CD8-positive, alpha-beta memory T cell (primary cell): ENCODE measurements around the gene HS3ST3A1. TPM values are rescaled to one million over a fixed set of nuclear protein-coding genes. Genes with fewer than 3 reads are reported as not detected.

Experiments used
- CTCF ChIA-PET: fragments of 350-600 bp; sonication (Branson Sonifier 250); formaldehyde crosslinking; loops from one replicate; lab custom pipeline; 2021; ENCODE audit warnings: antibody characterized with exemption; lab: Charles Lee
- POLR2A ChIA-PET: fragments of 350-600 bp; sonication (Branson Sonifier 250); formaldehyde crosslinking; loops from one replicate; lab custom pipeline; 2021; ENCODE audit warnings: antibody characterized with exemption; lab: Charles Lee
- DNase-seq, 5 donors: peaks; one replicate each; pipeline versions ENCODE4 v3.0.0 to v3.0.0-alpha.2; 2020 to 2022; ENCODE audit warnings: mixed read lengths in 1 of 5
- H3K27ac ChIP-seq: one replicate; pipeline ENCODE4 v1.7.0; 2013; ENCODE audit warnings: low read depth, mild to moderate bottlenecking, low read length, moderate library complexity
- H3K27me3 ChIP-seq: 2 replicates; pipeline ENCODE4 v1.7.0; 2013; ENCODE audit warnings: low read length, mild to moderate bottlenecking; ENCODE audit not compliant: insufficient read depth, poor library complexity, severe bottlenecking
- H3K36me3 ChIP-seq: 2 replicates; pipeline ENCODE4 v1.7.0; 2013; ENCODE audit warnings: mild to moderate bottlenecking, low read length, moderate library complexity; ENCODE audit not compliant: insufficient read depth
- H3K4me1 ChIP-seq: 2 replicates; pipeline ENCODE4 v1.7.0; 2013; ENCODE audit warnings: mild to moderate bottlenecking, low read length, moderate library complexity; ENCODE audit not compliant: insufficient read depth
- H3K4me3 ChIP-seq: 2 replicates; pipeline ENCODE4 v1.7.0; 2013; ENCODE audit warnings: mild to moderate bottlenecking, low read length
- H3K9me3 ChIP-seq: 2 replicates; pipeline ENCODE4 v1.7.0; 2013; ENCODE audit warnings: mild to moderate bottlenecking, low read length
- H3K27ac Mint-ChIP-seq, 8 donors: one replicate each; pipeline ENCODE4 v1.8.0; 2020 to 2021; ENCODE audit warnings: mixed read lengths in 8 of 8, mild to moderate bottlenecking in 6 of 8, inconsistent platforms in 3 of 8, moderate library complexity in 3 of 8
- H3K27me3 Mint-ChIP-seq, 2 donors: one replicate each; pipeline ENCODE4 v1.8.0; 2020 to 2021; ENCODE audit warnings: mixed read lengths in 2 of 2, mild to moderate bottlenecking in 1 of 2, moderate library complexity in 1 of 2
- H3K36me3 Mint-ChIP-seq, 3 donors: one replicate each; pipeline ENCODE4 v1.8.0; 2020 to 2021; ENCODE audit warnings: mixed read lengths in 3 of 3, inconsistent platforms in 1 of 3, mild to moderate bottlenecking in 1 of 3
- H3K4me1 Mint-ChIP-seq, 3 donors: one replicate each; pipeline ENCODE4 v1.8.0; 2020 to 2021; ENCODE audit warnings: mixed read lengths in 3 of 3, inconsistent platforms in 1 of 3, mild to moderate bottlenecking in 1 of 3
- H3K4me3 Mint-ChIP-seq, 7 donors: one replicate each; pipeline ENCODE4 v1.8.0; 2020 to 2021; ENCODE audit warnings: mixed read lengths in 7 of 7, mild to moderate bottlenecking in 6 of 7, moderate library complexity in 4 of 7, inconsistent platforms in 2 of 7
- H3K9me3 Mint-ChIP-seq, 5 donors: one replicate each; pipeline ENCODE4 v1.8.0; 2020 to 2022; ENCODE audit warnings: mixed read lengths in 5 of 5, mild to moderate bottlenecking in 3 of 5, moderate library complexity in 2 of 5, inconsistent platforms in 1 of 5
- polyA plus RNA-seq: library from polyadenylated mRNA; unstranded; fragments of 300-500 nt; fragmentation: Illumina TruSeq; gene quantifications from one replicate; pipeline ENCODE4 v1.2.3, GENCODE V29; 2021
- total RNA-seq, 2 experiments: library from RNA; stranded (reverse); gene quantifications; one replicate each; pipeline ENCODE4 v1.2.3, GENCODE V29; 2021

HS3ST3A1 gene
- total and polyA plus RNA-seq, 3 experiments from 2014 or later = 2.5 TPM; not detected in 2

DNA sequence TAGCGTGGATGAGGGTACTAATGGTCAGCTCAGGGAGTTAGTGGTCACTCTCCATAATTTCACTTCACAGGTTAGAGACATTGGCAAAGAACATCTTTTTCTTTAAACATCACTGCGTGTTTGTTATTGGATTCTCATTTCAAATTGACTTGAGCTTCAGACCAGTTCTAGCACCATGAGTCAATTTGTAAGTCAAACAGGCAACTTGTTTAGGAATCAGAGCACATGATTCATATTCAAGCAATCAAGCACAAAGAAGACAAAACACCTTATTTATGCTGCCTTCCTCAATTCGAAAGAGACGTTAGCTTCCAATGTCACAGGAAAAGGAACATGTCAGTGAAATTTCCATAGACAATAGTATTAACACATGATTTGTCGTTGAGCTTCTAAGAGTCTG, 62.3 kb downstream of the HS3ST3A1 start:
- ChIA-PET CTCF (no interaction called here), POLR2A (interaction anchor here (0.6 kb wide), 1 partner anchor 912 kb away, joined by 3 read pairs; no protein-coding TSS in a partner anchor)
- Histone ChIP-seq H3K36me3 (no peaks in the 10 kb centered on the region), H3K9me3 (no peaks in the 10 kb centered on the region), H3K27me3 (no peaks in the 10 kb centered on the region), H3K4me3 (no peak overlapping the region), H3K4me1 (no peaks in the 10 kb centered on the region), H3K27ac (peak overlapping the region; percentile 60)
- Mint-ChIP-seq H3K36me3 (no peaks in the 10 kb centered on the region), H3K27ac (no peak overlapping the region), H3K27me3 (peaks cover 0 to 9% of the 10 kb centered on the region in 2 donors), H3K4me1 (no peaks in the 10 kb centered on the region), H3K4me3 (no peak overlapping the region), H3K9me3 (peaks cover 0 to 1% (median 0%) of the 10 kb centered on the region in 5 donors)
- no peak for DNase-seq

DNA sequence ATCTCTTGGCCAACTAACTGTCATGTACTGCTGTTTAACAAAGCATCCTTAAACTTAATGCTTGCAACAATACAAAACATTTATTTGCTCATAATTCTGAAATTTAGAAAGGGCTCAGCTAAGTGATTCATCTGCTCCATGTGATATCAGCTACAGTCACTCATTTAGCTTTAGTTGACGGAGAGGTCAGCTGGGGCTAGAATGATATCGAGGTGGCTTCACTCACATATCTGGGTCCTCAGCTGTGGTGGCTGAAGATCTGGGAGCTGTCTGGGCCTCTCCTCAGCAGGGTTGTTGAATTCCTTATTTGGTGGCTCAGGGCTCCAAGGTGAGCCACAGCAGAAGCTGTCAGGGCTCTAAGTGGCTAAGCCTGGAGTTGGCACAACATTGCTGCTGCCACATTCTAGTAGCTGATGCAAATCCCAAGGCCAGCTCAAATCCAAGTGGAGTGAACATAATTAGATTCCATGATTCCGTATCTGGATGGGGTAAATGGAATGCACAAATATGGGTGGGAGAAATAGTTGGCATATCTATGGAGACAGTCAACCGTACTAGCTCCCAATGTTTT, 62.8 kb downstream of the HS3ST3A1 start:
- Mint-ChIP-seq H3K36me3 (no peaks in the 10 kb centered on the region), H3K4me3 (no peak overlapping the region), H3K4me1 (no peaks in the 10 kb centered on the region), H3K27me3 (peaks cover 0 to 9% of the 10 kb centered on the region in 2 donors), H3K9me3 (peaks cover 0 to 4% (median 1%) of the 10 kb centered on the region in 5 donors), H3K27ac (no peak overlapping the region)
- Histone ChIP-seq H3K9me3 (no peaks in the 10 kb centered on the region), H3K36me3 (no peaks in the 10 kb centered on the region), H3K27ac (peak overlapping the region; percentile 60), H3K27me3 (no peaks in the 10 kb centered on the region), H3K4me1 (no peaks in the 10 kb centered on the region), H3K4me3 (no peak overlapping the region)
- DNase-seq = no peak
- ChIA-PET POLR2A (no interaction called here), CTCF (no interaction called here)

DNA sequence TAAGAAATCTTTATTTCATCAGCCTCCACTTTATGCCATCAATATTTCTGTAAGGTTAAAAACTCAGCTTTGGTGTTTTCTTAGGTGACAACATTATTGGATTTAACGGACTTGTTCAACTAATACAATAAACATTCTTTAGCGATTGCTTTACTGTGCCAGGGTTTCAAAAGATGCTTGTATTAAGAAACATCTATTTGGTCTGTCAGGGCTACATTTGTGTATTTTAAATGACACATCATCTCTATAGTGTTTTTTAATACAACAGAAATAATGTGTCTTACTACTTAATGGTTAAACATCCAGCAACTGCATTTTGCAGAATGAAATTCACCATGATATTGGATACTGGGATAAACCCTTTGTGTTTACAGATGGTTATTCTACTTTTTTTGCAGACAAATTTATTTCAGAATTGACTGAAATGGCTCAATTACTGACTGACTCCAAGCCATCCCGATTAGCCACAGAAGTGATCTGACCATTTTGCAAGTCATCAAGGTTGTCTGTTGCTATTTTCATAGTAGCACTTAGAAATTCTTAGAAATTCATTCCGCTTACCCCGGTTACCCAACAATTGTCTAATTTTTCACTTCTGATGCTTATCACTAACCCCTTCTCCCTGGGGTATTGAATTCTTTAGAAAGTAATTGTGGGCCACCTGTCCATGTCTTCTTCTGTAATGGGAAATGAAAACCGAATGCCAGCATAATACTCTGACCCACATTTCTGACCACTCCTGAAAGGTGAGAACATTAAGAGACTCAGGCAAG, 63.7 kb downstream of the HS3ST3A1 start:
- peaks cover 0 to 7% (median 2%) of the 10 kb centered on the region in 5 donors for H3K9me3 Mint-ChIP-seq
- POLR2A ChIA-PET = no interaction called here
- H3K27ac Mint-ChIP-seq = no peak overlapping the region
- CTCF ChIA-PET = no interaction called here
- H3K27ac ChIP-seq = peak overlapping the region; percentile 60
- H3K27me3 Mint-ChIP-seq = peaks cover 0 to 9% of the 10 kb centered on the region in 2 donors
- no peaks in the 10 kb centered on the region for H3K36me3 ChIP-seq
- H3K36me3 Mint-ChIP-seq = no peaks in the 10 kb centered on the region
- H3K4me1 Mint-ChIP-seq = no peaks in the 10 kb centered on the region
- no peak overlapping the region for H3K4me3 ChIP-seq
- H3K9me3 ChIP-seq = no peaks in the 10 kb centered on the region
- no peaks in the 10 kb centered on the region for H3K4me1 ChIP-seq
- no peak for DNase-seq
- no peak overlapping the region for H3K4me3 Mint-ChIP-seq
- no peaks in the 10 kb centered on the region for H3K27me3 ChIP-seq

DNA sequence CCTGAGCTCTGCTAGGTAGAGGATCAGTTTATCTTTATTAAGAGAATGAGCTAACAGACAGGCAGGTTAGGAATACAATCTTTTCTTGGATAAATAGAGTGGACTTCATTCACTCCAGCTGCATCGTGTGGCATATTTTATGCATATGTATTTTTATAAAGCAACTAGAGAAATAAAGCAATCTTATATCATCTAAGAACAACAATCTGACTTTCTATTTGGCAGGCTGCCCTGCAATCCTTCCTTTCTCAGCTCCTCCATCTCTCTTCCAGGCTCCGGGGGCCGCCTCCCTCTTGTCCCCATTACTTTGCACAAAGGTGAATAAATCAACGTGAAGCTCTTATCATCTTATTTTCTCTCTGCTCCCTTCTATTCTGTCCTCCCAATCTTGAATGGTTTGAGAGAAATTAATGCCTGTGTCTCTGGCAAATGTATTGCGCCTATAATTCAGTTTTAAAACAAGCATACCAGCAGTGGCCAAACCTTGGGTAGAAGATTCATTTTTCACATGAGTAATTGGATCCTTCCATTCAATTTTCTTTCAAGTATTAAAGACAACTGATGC, 64.5 kb downstream of the HS3ST3A1 start:
- Mint-ChIP-seq H3K36me3 (no peaks in the 10 kb centered on the region), H3K4me1 (no peaks in the 10 kb centered on the region), H3K27ac (no peak overlapping the region), H3K27me3 (peaks cover 0 to 17% of the 10 kb centered on the region in 2 donors), H3K9me3 (peaks cover 0 to 7% (median 3%) of the 10 kb centered on the region in 5 donors), H3K4me3 (no peak overlapping the region)
- DNase-seq = no peak
- Histone ChIP-seq H3K4me1 (no peaks in the 10 kb centered on the region), H3K27me3 (no peaks in the 10 kb centered on the region), H3K4me3 (no peak overlapping the region), H3K36me3 (no peaks in the 10 kb centered on the region), H3K27ac (peak overlapping the region; percentile 60), H3K9me3 (no peaks in the 10 kb centered on the region)
- POLR2A ChIA-PET = no interaction called here
- CTCF ChIA-PET = no interaction called here

DNA sequence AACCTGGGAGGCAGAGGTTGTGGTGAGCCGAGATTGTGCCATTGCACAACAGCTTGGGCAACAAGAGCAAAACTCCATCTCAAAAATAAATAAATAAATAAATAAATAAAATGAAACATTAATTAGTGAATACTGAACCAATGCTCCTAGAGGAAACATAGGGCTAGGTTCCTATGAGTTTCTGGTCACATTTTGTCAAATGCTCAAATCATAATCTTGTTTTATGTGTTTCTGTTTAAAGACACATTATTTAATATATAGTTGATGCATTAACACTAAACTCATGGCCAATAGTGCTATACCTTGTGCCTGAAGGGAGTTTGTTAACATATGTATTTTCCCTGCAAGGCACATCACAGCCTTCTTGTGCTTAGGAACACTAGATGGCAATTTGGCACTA, 66.8 kb downstream of the HS3ST3A1 start:
- H3K9me3 Mint-ChIP-seq = peaks cover 0 to 5% (median 3%) of the 10 kb centered on the region in 5 donors
- no peak overlapping the region for H3K4me3 Mint-ChIP-seq

DNA sequence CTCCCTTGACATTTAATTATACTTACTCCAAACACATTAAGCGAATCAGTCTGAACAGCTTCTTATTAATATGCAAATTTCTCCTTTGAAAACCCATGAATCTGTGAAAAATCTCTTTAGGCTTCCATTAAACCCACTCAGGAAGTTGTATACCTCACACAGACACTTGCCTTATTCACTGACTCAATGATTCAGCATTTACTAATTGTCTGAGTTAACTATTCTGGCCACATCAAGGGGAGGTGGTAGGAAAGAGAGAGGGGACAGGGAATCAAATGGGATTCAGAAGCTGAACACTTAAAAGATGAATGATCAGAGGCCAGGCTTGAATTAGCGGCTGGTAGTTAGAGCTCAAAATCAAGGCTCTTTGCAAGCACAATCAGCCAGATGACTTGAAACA, 70.0 kb downstream of the HS3ST3A1 start:
- H3K4me3 Mint-ChIP-seq = no peak overlapping the region
- ChIA-PET POLR2A (no interaction called here), CTCF (no interaction called here)
- Histone ChIP-seq H3K27me3 (no peaks in the 10 kb centered on the region), H3K27ac (no peak overlapping the region), H3K4me3 (no peak overlapping the region), H3K4me1 (no peaks in the 10 kb centered on the region), H3K9me3 (no peaks in the 10 kb centered on the region), H3K36me3 (no peaks in the 10 kb centered on the region)
- H3K27ac Mint-ChIP-seq = no peak overlapping the region
- H3K4me1 Mint-ChIP-seq = no peaks in the 10 kb centered on the region
- no peak for DNase-seq
- H3K9me3 Mint-ChIP-seq = peaks cover 0 to 5% (median 3%) of the 10 kb centered on the region in 5 donors
- peaks cover 2 to 46% of the 10 kb centered on the region in 2 donors for H3K27me3 Mint-ChIP-seq
- H3K36me3 Mint-ChIP-seq = no peaks in the 10 kb centered on the region

More for the DNA sequence above, 66.8 kb downstream of the HS3ST3A1 start:
- Mint-ChIP-seq H3K36me3 (no peaks in the 10 kb centered on the region), H3K27ac (no peak overlapping the region), H3K27me3 (peaks cover 2 to 25% of the 10 kb centered on the region in 2 donors), H3K4me1 (no peaks in the 10 kb centered on the region)
- no peaks in the 10 kb centered on the region for H3K9me3 ChIP-seq
- DNase-seq = no peak
- no peak overlapping the region for H3K4me3 ChIP-seq
- no peaks in the 10 kb centered on the region for H3K27me3 ChIP-seq
- H3K36me3 ChIP-seq = no peaks in the 10 kb centered on the region
- no peak overlapping the region for H3K27ac ChIP-seq
- no peaks in the 10 kb centered on the region for H3K4me1 ChIP-seq
- CTCF ChIA-PET = no interaction called here
- POLR2A ChIA-PET = no interaction called here

DNA sequence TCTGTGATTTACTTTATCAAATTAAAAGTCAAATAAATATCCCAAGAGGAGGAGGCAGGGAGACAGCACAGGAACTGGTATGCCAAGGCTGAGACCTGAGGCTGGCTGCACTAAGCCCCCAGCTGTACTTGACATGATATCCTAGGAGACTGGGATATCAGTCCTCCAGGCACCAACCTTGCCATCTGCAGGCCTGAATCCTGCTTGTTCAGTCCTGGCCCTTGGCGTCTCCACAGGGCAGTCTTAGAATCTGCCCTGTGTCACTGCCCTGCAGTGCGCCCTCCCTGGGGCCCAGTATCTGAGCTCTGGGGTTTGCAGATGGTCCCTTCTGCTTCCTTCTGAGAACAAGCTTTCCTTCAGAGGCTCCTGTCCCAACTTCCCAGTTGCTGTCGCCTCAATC, 75.9 kb downstream of the HS3ST3A1 start:
- Mint-ChIP-seq H3K4me1 (no peaks in the 10 kb centered on the region), H3K9me3 (no peaks in the 10 kb centered on the region), H3K27ac (no peak overlapping the region), H3K4me3 (no peak overlapping the region), H3K36me3 (no peaks in the 10 kb centered on the region), H3K27me3 (peaks cover 2 to 31% of the 10 kb centered on the region in 2 donors)
- POLR2A ChIA-PET = no interaction called here
- Histone ChIP-seq H3K4me1 (no peaks in the 10 kb centered on the region), H3K4me3 (no peak overlapping the region), H3K9me3 (no peaks in the 10 kb centered on the region), H3K27ac (no peak overlapping the region), H3K36me3 (no peaks in the 10 kb centered on the region), H3K27me3 (no peaks in the 10 kb centered on the region)
- CTCF ChIA-PET = no interaction called here
- no peak for DNase-seq

DNA sequence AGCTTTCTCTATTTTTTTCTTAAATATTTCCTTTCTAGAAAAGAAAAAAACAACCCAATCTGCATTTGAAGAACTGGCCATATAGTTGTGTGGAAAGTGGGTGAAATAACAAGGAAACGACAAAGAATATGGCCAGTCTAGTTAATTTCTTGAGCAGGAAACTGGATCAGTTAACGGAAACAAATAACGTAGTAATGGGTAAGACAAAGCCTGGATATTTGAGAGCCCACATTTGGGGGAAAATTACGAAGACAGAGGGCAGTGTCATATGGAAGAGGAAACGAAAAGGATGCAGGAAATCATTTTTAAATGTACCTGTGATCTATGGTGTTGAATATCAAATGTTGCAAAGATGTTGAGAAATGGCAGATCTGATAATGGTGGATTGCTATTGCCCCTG, 78.6 kb downstream of the HS3ST3A1 start:
- ChIA-PET POLR2A (no interaction called here), CTCF (interaction anchor here (1.1 kb wide), 1 partner anchor 31 kb away, joined by 3 read pairs; no protein-coding TSS in a partner anchor)
- Mint-ChIP-seq H3K4me3 (no peak overlapping the region), H3K27me3 (peaks cover 0 to 13% of the 10 kb centered on the region in 2 donors), H3K27ac (no peak overlapping the region), H3K36me3 (no peaks in the 10 kb centered on the region), H3K4me1 (no peaks in the 10 kb centered on the region), H3K9me3 (no peaks in the 10 kb centered on the region)
- Histone ChIP-seq H3K4me3 (no peak overlapping the region), H3K36me3 (no peaks in the 10 kb centered on the region), H3K9me3 (no peaks in the 10 kb centered on the region), H3K27ac (peak overlapping the region; percentile 13), H3K4me1 (no peaks in the 10 kb centered on the region), H3K27me3 (no peaks in the 10 kb centered on the region)
- no peak for DNase-seq
